GM19099 (cell line): Measurements from ENCODE around the gene ADPRH.

Experiments
- POLR2A ChIP-seq: IDR thresholded peaks from 3 replicates; pipeline ENCODE4 v1.6.1; 2011; ENCODE audit warnings: low read depth; ENCODE audit not compliant: insufficient read length; ENCODE audit errors: extremely low read depth

Gene ADPRH

GRCh38 chr3:119630880-119631329 lies 51.6 kb downstream of the ADPRH start:
- TF ChIP-seq POLR2A = no peak

- TF ChIP-seq POLR2A = no peak
Measured at GRCh38 chr3:119631516-119631915, 52.2 kb downstream of the ADPRH start.

GRCh38 chr3:119632216-119632615 lies 52.9 kb downstream of the ADPRH start:
- TF ChIP-seq POLR2A = no peak

- TF ChIP-seq POLR2A = no peak
Measured at GRCh38 chr3:119632829-119633228, 53.5 kb downstream of the ADPRH start.

- no peak for TF ChIP-seq POLR2A
Measured at GRCh38 chr3:119635719-119636118, 56.4 kb downstream of the ADPRH start.

- no peak for TF ChIP-seq POLR2A
Measured at GRCh38 chr3:119636249-119636648, 57.0 kb downstream of the ADPRH start.

GRCh38 chr3:119636891-119637611 lies 57.8 kb downstream of the ADPRH start:
- TF ChIP-seq POLR2A = no peak

GRCh38 chr3:119637679-119638477 lies 58.6 kb downstream of the ADPRH start:
- TF ChIP-seq POLR2A = peak; percentile 18
